HepG2 (cell line): ENCODE results near the gene CCDC73. TPM values are rescaled to one million over a fixed set of nuclear protein-coding genes. Genes with fewer than 3 reads are reported as not detected.

ENCODE experiments used
- ATF7 ChIP-seq, 2 experiments: fragments of 450-650 bp in 1 of 2; sonication (generic) in 1 of 2; formaldehyde crosslinking in 1 of 2; IDR thresholded peaks; 2 replicates each; pipeline versions ENCODE4 v1.4.0 to v1.6.1; 2016 to 2020; ENCODE audit warnings: antibody characterized with exemption in 1 of 2, mild to moderate bottlenecking in 1 of 2, missing genetic modification reagents in 1 of 2
- CREBL2 ChIP-seq: sonication (generic); formaldehyde crosslinking; IDR thresholded peaks from 2 replicates; pipeline ENCODE4 v1.8.1; 2023; ENCODE audit warnings: missing genetic modification reagents, mild to moderate bottlenecking, borderline replicate concordance
- DDIT3 ChIP-seq: sonication (generic); formaldehyde crosslinking; IDR thresholded peaks from 2 replicates; pipeline ENCODE4 v1.4.0; 2020; ENCODE audit warnings: mild to moderate bottlenecking, missing genetic modification reagents
- DPF2 ChIP-seq: sonication (generic); formaldehyde crosslinking; IDR thresholded peaks from 2 replicates; pipeline ENCODE4 v1.4.0; 2020; ENCODE audit warnings: mild to moderate bottlenecking, low read depth, missing genetic modification reagents, borderline replicate concordance
- GFI1 ChIP-seq: sonication (generic); formaldehyde crosslinking; IDR thresholded peaks from 2 replicates; pipeline ENCODE4 v1.5.0; 2020; ENCODE audit warnings: missing genetic modification reagents, mild to moderate bottlenecking, borderline replicate concordance
- GPBP1L1 ChIP-seq: sonication (generic); formaldehyde crosslinking; IDR thresholded peaks from 2 replicates; pipeline ENCODE4 v1.5.0; 2020; ENCODE audit warnings: mild to moderate bottlenecking, missing genetic modification reagents
- HNF1B ChIP-seq: sonication (generic); formaldehyde crosslinking; IDR thresholded peaks from 2 replicates; pipeline ENCODE4 v1.5.1; 2020; ENCODE audit warnings: mild to moderate bottlenecking, moderate library complexity, missing genetic modification reagents
- NR1H2 ChIP-seq: sonication (generic); formaldehyde crosslinking; IDR thresholded peaks from 2 replicates; pipeline ENCODE4 v1.8.1; 2022; ENCODE audit warnings: low read depth, missing genetic modification reagents, borderline replicate concordance
- RXRB ChIP-seq: IDR thresholded peaks from 2 replicates; pipeline ENCODE4 v1.6.1; 2016; ENCODE audit warnings: borderline replicate concordance, missing genetic modification reagents, missing compliant biosample characterization
- TAF15 ChIP-seq: fragments of 200-400 bp; formaldehyde crosslinking; IDR thresholded peaks from one replicate; pipeline ENCODE4 v1.6.1; 2018; ENCODE audit warnings: mild to moderate bottlenecking, low read depth, low read length; ENCODE audit not compliant: poor library complexity, severe bottlenecking
- ZC3H4 ChIP-seq: sonication (generic); formaldehyde crosslinking; IDR thresholded peaks from 2 replicates; pipeline ENCODE4 v1.4.0; 2020; ENCODE audit warnings: missing genetic modification reagents, borderline replicate concordance
- ZFP62 ChIP-seq: sonication (generic); formaldehyde crosslinking; IDR thresholded peaks from 2 replicates; pipeline ENCODE4 v1.4.0; 2020; ENCODE audit warnings: missing genetic modification reagents
- ZNF101 ChIP-seq: sonication (generic); formaldehyde crosslinking; IDR thresholded peaks from 2 replicates; pipeline ENCODE4 v1.4.0; 2020; ENCODE audit warnings: mild to moderate bottlenecking, low read depth, missing genetic modification reagents, borderline replicate concordance
- ZNF12 ChIP-seq: sonication (generic); formaldehyde crosslinking; IDR thresholded peaks from 2 replicates; pipeline ENCODE4 v1.5.0; 2020; ENCODE audit warnings: missing genetic modification reagents
- ZNF207 ChIP-seq: fragments of 450-650 bp; IDR thresholded peaks from 2 replicates; pipeline ENCODE4 v1.6.1; 2016; ENCODE audit warnings: antibody characterized with exemption, borderline replicate concordance
- ZNF235 ChIP-seq: sonication (generic); formaldehyde crosslinking; IDR thresholded peaks from 2 replicates; pipeline ENCODE4 v1.8.1; 2023; ENCODE audit warnings: mild to moderate bottlenecking, missing genetic modification reagents, borderline replicate concordance
- ZNF557 ChIP-seq: sonication (generic); formaldehyde crosslinking; IDR thresholded peaks from 2 replicates; pipeline ENCODE4 v1.4.0; 2020; ENCODE audit warnings: missing genetic modification reagents
- ZNF607 ChIP-seq: sonication (generic); formaldehyde crosslinking; IDR thresholded peaks from 2 replicates; pipeline ENCODE4 v1.5.1; 2020; ENCODE audit warnings: missing genetic modification reagents, mild to moderate bottlenecking, borderline replicate concordance
- ZNF619 ChIP-seq: sonication (generic); formaldehyde crosslinking; IDR thresholded peaks from 2 replicates; pipeline ENCODE4 v1.4.0; 2020; ENCODE audit warnings: mild to moderate bottlenecking, missing genetic modification reagents
- ZNF883 ChIP-seq: sonication (generic); formaldehyde crosslinking; IDR thresholded peaks from 2 replicates; pipeline ENCODE4 v1.5.1; 2020; ENCODE audit warnings: mild to moderate bottlenecking, missing genetic modification reagents; ENCODE audit errors: not compliant biosample characterization
- polyA plus RNA-seq, 8 experiments: library from polyadenylated mRNA; depleted of rRNA in 3 of 8; stranded (reverse) in 7 of 8; unstranded in 1 of 8; fragments of >200 nt; fragmentation: Illumina TruSeq in 4 of 8; extraction: Trizol in 4 of 8; gene quantifications; 2 replicates each; pipeline versions ENCODE4 v1.2.1 to v1.2.3, GENCODE V29; 2011 to 2016; ENCODE audit warnings: low read depth in 4 of 8, missing spikeins in 1 of 8, mixed read lengths in 1 of 8; ENCODE audit not compliant: insufficient read depth in 1 of 8
- total RNA-seq, 5 experiments: library from RNA; depleted of rRNA; stranded (reverse); fragments of >200 nt; fragmentation: Illumina TruSeq; extraction: Trizol; gene quantifications; 2 replicates each; pipeline ENCODE4 v1.2.3, GENCODE V29; 2016; ENCODE audit warnings: low read depth in 1 of 5
- TF ChIP-seq, protein P1 (sequence below): sonication (generic); formaldehyde crosslinking; IDR thresholded peaks from 2 replicates; pipeline ENCODE4 v1.8.0; 2023; ENCODE audit warnings: mild to moderate bottlenecking, missing genetic modification reagents
- TF ChIP-seq, protein P2 (sequence below): IDR thresholded peaks from 2 replicates; pipeline ENCODE4 v1.6.1; 2016; ENCODE audit warnings: missing compliant biosample characterization, missing genetic modification reagents, borderline replicate concordance

CCDC73 gene
- total and polyA plus RNA-seq, 2 of the 13 experiments (the other 11 are each of a cell fraction or from before 2014, with no cell fraction given), result 0.01 to 0.11 TPM

DNA sequence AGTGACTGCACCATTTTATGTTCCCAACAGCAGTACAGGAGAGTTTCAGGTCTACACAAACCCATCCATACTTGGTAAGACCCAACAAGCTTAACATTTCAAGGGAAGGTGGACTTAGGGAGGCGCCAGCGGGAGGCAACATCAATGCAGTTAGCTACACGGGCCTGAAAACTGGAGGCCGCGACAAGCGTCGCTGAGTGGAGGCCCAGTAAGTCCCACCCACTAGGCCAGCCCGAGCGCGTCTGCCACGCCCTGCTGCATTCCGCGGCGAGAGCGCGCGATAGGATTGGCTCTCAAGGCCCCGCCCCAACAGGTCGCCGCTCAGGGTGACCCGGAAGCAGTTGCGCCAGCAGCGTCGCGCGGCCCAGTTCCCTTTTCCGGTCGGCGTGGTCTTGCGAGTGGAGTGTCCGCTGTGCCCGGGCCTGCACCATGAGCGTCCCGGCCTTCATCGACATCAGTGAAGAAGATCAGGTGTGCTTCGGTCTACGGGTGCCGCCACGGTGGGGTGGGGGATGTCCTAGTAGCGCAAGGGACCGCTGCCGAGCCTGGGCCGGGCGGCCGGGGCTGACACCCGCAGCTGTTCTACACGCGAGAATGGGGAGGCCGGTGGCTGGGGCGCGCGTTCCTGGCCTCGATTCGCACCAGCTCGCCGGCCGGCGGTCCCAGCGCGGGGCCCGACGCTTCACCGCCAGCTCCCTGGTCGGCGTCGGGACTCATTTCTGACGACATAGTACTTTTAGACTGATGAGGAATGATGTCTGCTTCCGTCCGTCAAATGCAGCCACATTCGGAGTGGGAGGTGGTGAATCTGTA is 210.8 kb downstream of the CCDC73 start, which contains the start of gene EIF3M (continued):
- TF ChIP-seq RXRB (CRISPR knock-in tag), result no peak; the same call in 1 of the 2 replicates
- peak; percentile 44; the same call in 1 of the 2 replicates for TF ChIP-seq ZNF12 (CRISPR knock-in tag)
- TF ChIP-seq GPBP1L1 (CRISPR knock-in tag), result no peak
- no peak for TF ChIP-seq ZNF235 (CRISPR knock-in tag)
- TF ChIP-seq, protein P1, sequence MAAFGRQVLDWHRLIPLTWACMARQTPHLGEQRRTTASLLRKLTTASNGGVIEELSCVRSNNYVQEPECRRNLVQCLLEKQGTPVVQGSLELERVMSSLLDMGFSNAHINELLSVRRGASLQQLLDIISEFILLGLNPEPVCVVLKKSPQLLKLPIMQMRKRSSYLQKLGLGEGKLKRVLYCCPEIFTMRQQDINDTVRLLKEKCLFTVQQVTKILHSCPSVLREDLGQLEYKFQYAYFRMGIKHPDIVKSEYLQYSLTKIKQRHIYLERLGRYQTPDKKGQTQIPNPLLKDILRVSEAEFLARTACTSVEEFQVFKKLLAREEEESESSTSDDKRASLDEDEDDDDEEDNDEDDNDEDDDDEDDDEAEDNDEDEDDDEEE (CRISPR knock-in tag), result peak; percentile 83; the same call in 1 of the 2 replicates
- TF ChIP-seq ZNF607 (CRISPR knock-in tag), result peak; percentile 87; the same call in 1 of the 2 replicates
- TF ChIP-seq ZNF101, result no peak
- no peak for TF ChIP-seq ATF7 (IDR thresholded peaks at IDR 0.05)
- TF ChIP-seq ATF7 (CRISPR knock-in tag; IDR thresholded peaks at IDR 0.05), result no peak
- TF ChIP-seq, protein P2, sequence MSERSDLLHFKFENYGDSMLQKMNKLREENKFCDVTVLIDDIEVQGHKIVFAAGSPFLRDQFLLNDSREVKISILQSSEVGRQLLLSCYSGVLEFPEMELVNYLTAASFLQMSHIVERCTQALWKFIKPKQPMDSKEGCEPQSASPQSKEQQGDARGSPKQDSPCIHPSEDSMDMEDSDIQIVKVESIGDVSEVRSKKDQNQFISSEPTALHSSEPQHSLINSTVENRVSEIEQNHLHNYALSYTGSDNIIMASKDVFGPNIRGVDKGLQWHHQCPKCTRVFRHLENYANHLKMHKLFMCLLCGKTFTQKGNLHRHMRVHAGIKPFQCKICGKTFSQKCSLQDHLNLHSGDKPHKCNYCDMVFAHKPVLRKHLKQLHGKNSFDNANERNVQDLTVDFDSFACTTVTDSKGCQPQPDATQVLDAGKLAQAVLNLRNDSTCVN, result 0 out of 2 replicates have a peak, but pooled peaks have one; percentile 33
- TF ChIP-seq ZFP62 (CRISPR knock-in tag), result no peak
- no peak for TF ChIP-seq ZC3H4 (CRISPR knock-in tag)
- 0 out of 2 replicates have a peak, but pooled peaks have one; percentile 71 for TF ChIP-seq ZNF557 (CRISPR knock-in tag)
- TF ChIP-seq DDIT3 (CRISPR knock-in tag), result no peak
- peak; percentile 66; the same call in 1 of the 2 replicates for TF ChIP-seq ZNF619
- TF ChIP-seq HNF1B (CRISPR knock-in tag), result peak; percentile 74; the same call in 1 of the 2 replicates
- TF ChIP-seq CREBL2 (CRISPR knock-in tag), result no peak
- no peak for TF ChIP-seq TAF15
- TF ChIP-seq DPF2, result no peak
- TF ChIP-seq ZNF207, result no peak
- TF ChIP-seq NR1H2 (CRISPR knock-in tag), result no peak
- TF ChIP-seq ZNF883 (CRISPR knock-in tag), result peak; percentile 71
- peak; percentile 52; the same call in 1 of the 2 replicates for TF ChIP-seq GFI1 (CRISPR knock-in tag)
